ENCODE data around the gene PHF23. TPM values are rescaled to one million over a fixed set of nuclear protein-coding genes. Genes with fewer than 3 reads are reported as not detected.
"Not testable (repeated sequence)": the region's sequence is repeated elsewhere in the genome, so short reads cannot be mapped to it uniquely, and the experiment has no call there.

PHF23 gene
- polyA plus RNA-seq, 3 donors: 11.5 to 29.4 (median 24.4) TPM

GRCh38 chr17:7260651-7261378, 21.6 kb upstream of the PHF23 start:
- H3K27ac ChIP-seq (ENCODE audit: low read depth, low read length): no peak overlapping the region
- WGBS, 3 donors: 4 to 11% (median 5%) methylated on average over 52 to 54 of the region's 54 CpGs

- WGBS, 3 donors: 69 to 92% (median 80%) methylated on average over 4 of the region's 4 CpGs
- H3K27ac ChIP-seq (ENCODE audit: low read depth, low read length): no peak overlapping the region
Measured at GRCh38 chr17:7260151-7260550, 20.9 kb upstream of the PHF23 start.

- no peak overlapping the region for H3K27ac ChIP-seq (ENCODE audit: low read depth, low read length)
- WGBS, 3 donors: 87 to 97% (median 96%) methylated on average over 6 of the region's 6 CpGs
Measured at GRCh38 chr17:7259555-7259889, 20.3 kb upstream of the PHF23 start.

GRCh38 chr17:7258731-7259554, 19.7 kb upstream of the PHF23 start:
- H3K27ac ChIP-seq (ENCODE audit: low read depth, low read length): no peak overlapping the region
- WGBS, 3 donors: 67 to 77% (median 75%) methylated on average over 7 of the region's 7 CpGs

GRCh38 chr17:7256766-7257456, 17.7 kb upstream of the PHF23 start:
- no peak overlapping the region for H3K27ac ChIP-seq (ENCODE audit: low read depth, low read length)
- 89 to 92% (median 91%) methylated on average over 8 of the region's 8 CpGs for WGBS, 3 donors

- WGBS, 3 donors: 88 to 94% (median 92%) methylated on average over 4 of the region's 4 CpGs
- no peak overlapping the region for H3K27ac ChIP-seq (ENCODE audit: low read depth, low read length)
Measured at GRCh38 chr17:7254511-7254910, 15.3 kb upstream of the PHF23 start.

GRCh38 chr17:7253082-7253481, 13.8 kb upstream of the PHF23 start:
- no peak overlapping the region for H3K27ac ChIP-seq (ENCODE audit: low read depth, low read length)
- WGBS, 3 donors: 56 to 79% (median 76%) methylated on average over 5 of the region's 5 CpGs

GRCh38 chr17:7252176-7253043, 13.2 kb upstream of the PHF23 start, which contains the start of gene ELP5:
Gene ELP5, plus strand, starts transcription at chr17:7252215. Its CDS starts 336 bp downstream, at chr17:7252551.
- WGBS, 3 donors: 1% methylated on average over 55 of the region's 55 CpGs

GRCh38 chr17:7251661-7252175, 12.5 kb upstream of the PHF23 start, which contains the start of gene CTDNEP1:
Gene CTDNEP1, minus strand, starts transcription at chr17:7251734. Its CDS starts 438 bp downstream, at chr17:7251296.
- 1% methylated on average over 21 to 41 of the region's 41 CpGs for WGBS, 3 donors
- peak within 1 kb of the TSS; percentile 95 for H3K27ac ChIP-seq (ENCODE audit: low read depth, low read length)

More at GRCh38 chr17:7252176-7253043, 13.2 kb upstream of the PHF23 start, which contains the start of gene ELP5:
- peak within 1 kb of the TSS; percentile 95 for H3K27ac ChIP-seq (ENCODE audit: low read depth, low read length)

GRCh38 chr17:7250695-7251627, 11.7 kb upstream of the PHF23 start:
- no peak overlapping the region for H3K27ac ChIP-seq (ENCODE audit: low read depth, low read length)
- WGBS, 3 donors: 0 to 1% (median 0%) methylated on average over 53 to 55 of the region's 55 CpGs

- 69 to 85% (median 69%) methylated on average over 7 of the region's 7 CpGs for WGBS, 3 donors
- no peak overlapping the region for H3K27ac ChIP-seq (ENCODE audit: low read depth, low read length)
Measured at GRCh38 chr17:7249830-7250229, 10.6 kb upstream of the PHF23 start.

- 83 to 85% (median 84%) methylated on average over 6 of the region's 6 CpGs for WGBS, 3 donors
- H3K27ac ChIP-seq (ENCODE audit: low read depth, low read length): no peak overlapping the region
Measured at GRCh38 chr17:7249214-7249613, 10.0 kb upstream of the PHF23 start.

GRCh38 chr17:7248796-7249195, 9.5 kb upstream of the PHF23 start:
- 64 to 78% (median 68%) methylated on average over 4 of the region's 4 CpGs for WGBS, 3 donors
- H3K27ac ChIP-seq (ENCODE audit: low read depth, low read length): no peak overlapping the region

- no peak overlapping the region for H3K27ac ChIP-seq (ENCODE audit: low read depth, low read length)
Measured at GRCh38 chr17:7246779-7247178, 7.5 kb upstream of the PHF23 start.

GRCh38 chr17:7243838-7244237, 4.6 kb upstream of the PHF23 start:
- 61 to 87% (median 84%) methylated on average over 10 of the region's 10 CpGs for WGBS, 3 donors

More at GRCh38 chr17:7246779-7247178, 7.5 kb upstream of the PHF23 start:
- WGBS, 3 donors: 87 to 93% (median 91%) methylated on average over 5 of the region's 5 CpGs

GRCh38 chr17:7243453-7243729, 4.1 kb upstream of the PHF23 start:
- WGBS, 3 donors: 24 to 49% (median 37%) methylated on average over 2 of the region's 2 CpGs
- H3K27ac ChIP-seq (ENCODE audit: low read depth, low read length): peak overlapping the region; percentile 77

More at GRCh38 chr17:7243838-7244237, 4.6 kb upstream of the PHF23 start:
- not testable (repeated sequence) for H3K27ac ChIP-seq (ENCODE audit: low read depth, low read length)

All from adipose tissue (tissue), 3 donors.